ENCODE data around the gene CCL25.

GRCh38 chr19:8097198-8097597 lies 44.6 kb downstream of the CCL25 start:
- TF ChIP-seq, protein P1, sequence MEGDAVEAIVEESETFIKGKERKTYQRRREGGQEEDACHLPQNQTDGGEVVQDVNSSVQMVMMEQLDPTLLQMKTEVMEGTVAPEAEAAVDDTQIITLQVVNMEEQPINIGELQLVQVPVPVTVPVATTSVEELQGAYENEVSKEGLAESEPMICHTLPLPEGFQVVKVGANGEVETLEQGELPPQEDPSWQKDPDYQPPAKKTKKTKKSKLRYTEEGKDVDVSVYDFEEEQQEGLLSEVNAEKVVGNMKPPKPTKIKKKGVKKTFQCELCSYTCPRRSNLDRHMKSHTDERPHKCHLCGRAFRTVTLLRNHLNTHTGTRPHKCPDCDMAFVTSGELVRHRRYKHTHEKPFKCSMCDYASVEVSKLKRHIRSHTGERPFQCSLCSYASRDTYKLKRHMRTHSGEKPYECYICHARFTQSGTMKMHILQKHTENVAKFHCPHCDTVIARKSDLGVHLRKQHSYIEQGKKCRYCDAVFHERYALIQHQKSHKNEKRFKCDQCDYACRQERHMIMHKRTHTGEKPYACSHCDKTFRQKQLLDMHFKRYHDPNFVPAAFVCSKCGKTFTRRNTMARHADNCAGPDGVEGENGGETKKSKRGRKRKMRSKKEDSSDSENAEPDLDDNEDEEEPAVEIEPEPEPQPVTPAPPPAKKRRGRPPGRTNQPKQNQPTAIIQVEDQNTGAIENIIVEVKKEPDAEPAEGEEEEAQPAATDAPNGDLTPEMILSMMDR (IDR thresholded peaks at IDR 0.05), result no peak
- TF ChIP-seq POLR2A (IDR thresholded peaks at IDR 0.05; ENCODE audit: low read depth) (no peak), POLR2AphosphoS5 (IDR thresholded peaks at IDR 0.05) (no peak)
